Activated naive CD8-positive, alpha-beta T cell treated with anti-CD3 and anti-CD28 coated beads, Interleukin-2, amount 50 U/mL, for 24 hours (primary cell): ENCODE results near the gene SCN9A.
"Not testable (repeated sequence)": the region's sequence is repeated elsewhere in the genome, so short reads cannot be mapped to it uniquely, and the experiment has no call there.

ENCODE experiments used
- ATAC-seq: fragments of 150-1000 bp; cut with Tn5 transposase; one replicate; pipeline ENCODE4 v1.10.0; 2021
- DNase-seq: peaks from one replicate; pipeline ENCODE4 v3.0.0; 2021
- H3K27ac Mint-ChIP-seq: one replicate; pipeline ENCODE4 v1.8.0; 2021; ENCODE audit warnings: mild to moderate bottlenecking, mixed read lengths
- H3K27me3 Mint-ChIP-seq: one replicate; pipeline ENCODE4 v1.8.0; 2021; ENCODE audit warnings: mixed read lengths
- H3K36me3 Mint-ChIP-seq: one replicate; pipeline ENCODE4 v1.8.0; 2021; ENCODE audit warnings: low read depth, mixed read lengths
- H3K4me1 Mint-ChIP-seq: one replicate; pipeline ENCODE4 v1.8.0; 2021; ENCODE audit warnings: mixed read lengths
- H3K4me3 Mint-ChIP-seq: one replicate; pipeline ENCODE4 v1.8.0; 2021; ENCODE audit warnings: mild to moderate bottlenecking, moderate library complexity, mixed read lengths
- H3K9me3 Mint-ChIP-seq: one replicate; pipeline ENCODE4 v1.8.0; 2021; ENCODE audit warnings: mixed read lengths

SCN9A gene

GRCh38 chr2:166229678-166230023, 146.1 kb downstream of the SCN9A start:
- Mint-ChIP-seq H3K4me1 (no peaks in the 10 kb centered on the region), H3K9me3 (no peaks in the 10 kb centered on the region), H3K27me3 (no peaks in the 10 kb centered on the region), H3K36me3 (no peaks in the 10 kb centered on the region), H3K4me3 (no peak overlapping the region), H3K27ac (no peak overlapping the region)
- no peak for ATAC-seq
- DNase-seq = no peak

DNA sequence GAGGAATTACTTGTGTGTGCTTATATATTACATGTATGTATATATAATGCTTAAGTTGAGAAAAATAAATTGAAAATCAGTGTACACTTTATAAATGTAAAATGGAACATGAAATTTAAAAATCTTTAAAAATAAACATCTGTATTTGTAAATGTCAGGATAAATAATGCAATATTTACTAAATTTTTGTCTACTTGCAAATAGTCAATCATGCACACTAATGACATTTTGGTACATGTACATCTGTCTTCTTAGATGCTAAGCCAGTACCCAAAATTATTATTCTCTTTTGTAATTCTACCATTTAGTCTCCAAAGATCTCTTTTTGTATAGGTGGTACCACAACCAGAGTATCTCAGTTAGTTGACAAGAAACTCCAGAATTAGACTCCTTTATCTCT, 151.5 kb downstream of the SCN9A start:
- Mint-ChIP-seq H3K9me3 (no peaks in the 10 kb centered on the region), H3K4me1 (no peaks in the 10 kb centered on the region), H3K36me3 (no peaks in the 10 kb centered on the region), H3K4me3 (no peak overlapping the region), H3K27ac (no peak overlapping the region), H3K27me3 (no peaks in the 10 kb centered on the region)
- no peak for ATAC-seq
- DNase-seq = no peak

GRCh38 chr2:166223298-166223697, 152.4 kb downstream of the SCN9A start:
- no peaks in the 10 kb centered on the region for H3K9me3 Mint-ChIP-seq
- no peaks in the 10 kb centered on the region for H3K27me3 Mint-ChIP-seq
- no peak for ATAC-seq
- no peaks in the 10 kb centered on the region for H3K4me1 Mint-ChIP-seq
- no peaks in the 10 kb centered on the region for H3K36me3 Mint-ChIP-seq
- H3K27ac Mint-ChIP-seq = no peak overlapping the region
- DNase-seq = no peak
- no peak overlapping the region for H3K4me3 Mint-ChIP-seq

DNA sequence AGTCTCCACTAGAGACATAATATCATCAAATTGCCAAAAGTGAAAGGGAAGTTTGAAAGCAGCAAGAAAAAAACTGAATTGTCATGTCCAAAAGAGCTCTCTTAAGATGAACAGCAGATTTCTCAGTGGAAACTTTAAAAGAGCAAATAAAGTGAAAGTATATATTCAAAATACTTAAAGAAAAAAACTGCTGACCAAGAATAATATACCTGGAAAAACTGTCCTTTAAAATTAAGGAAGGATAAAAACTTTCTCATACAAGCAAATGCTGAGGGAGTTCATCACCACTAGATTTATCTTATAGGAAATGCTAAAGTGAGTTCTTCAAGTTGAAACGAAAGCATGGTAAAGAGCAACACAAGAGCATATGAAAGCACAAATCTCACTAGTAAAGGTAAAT, 164.7 kb downstream of the SCN9A start:
- Mint-ChIP-seq H3K4me3 (no peak overlapping the region), H3K9me3 (peaks cover 46% of the 10 kb centered on the region), H3K4me1 (no peaks in the 10 kb centered on the region), H3K36me3 (no peaks in the 10 kb centered on the region), H3K27me3 (peaks cover 2% of the 10 kb centered on the region), H3K27ac (no peak overlapping the region)
- DNase-seq = no peak
- ATAC-seq = no peak

DNA sequence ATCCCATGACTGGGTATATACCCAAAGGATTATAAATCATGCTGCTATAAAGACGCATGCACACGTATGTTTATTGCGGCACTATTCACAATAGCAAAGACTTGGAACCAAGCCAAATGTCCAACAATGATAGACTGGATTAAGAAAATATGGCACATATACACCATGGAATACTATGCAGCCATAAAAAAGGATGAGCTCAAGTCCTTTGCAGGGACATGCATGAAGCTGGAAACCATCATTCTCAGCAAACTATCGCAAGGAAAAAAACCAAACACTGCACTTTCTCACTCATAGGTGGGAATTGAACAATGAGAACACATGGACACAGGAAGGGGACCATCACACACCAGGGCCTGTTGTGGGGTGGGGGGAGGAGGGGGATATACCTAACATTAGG, 165.8 kb downstream of the SCN9A start:
- H3K27ac Mint-ChIP-seq, H3K4me3 Mint-ChIP-seq, H3K4me1 Mint-ChIP-seq, ATAC-seq, DNase-seq, H3K36me3 Mint-ChIP-seq, H3K27me3 Mint-ChIP-seq: not testable (repeated sequence)
- H3K9me3 Mint-ChIP-seq = peaks cover 39% of the 10 kb centered on the region

GRCh38 chr2:166209367-166209766, 166.4 kb downstream of the SCN9A start:
- H3K4me3 Mint-ChIP-seq, H3K36me3 Mint-ChIP-seq, H3K4me1 Mint-ChIP-seq, H3K27ac Mint-ChIP-seq, DNase-seq, H3K27me3 Mint-ChIP-seq, ATAC-seq: not testable (repeated sequence)
- H3K9me3 Mint-ChIP-seq = peaks cover 35% of the 10 kb centered on the region

GRCh38 chr2:166206153-166206552, 169.6 kb downstream of the SCN9A start:
- not testable (repeated sequence) for ATAC-seq, H3K27me3 Mint-ChIP-seq, H3K4me3 Mint-ChIP-seq

GRCh38 chr2:166202778-166203177, 173.0 kb downstream of the SCN9A start:
- Mint-ChIP-seq H3K36me3 (peaks cover 2% of the 10 kb centered on the region), H3K4me1 (no peaks in the 10 kb centered on the region), H3K9me3 (peaks cover 9% of the 10 kb centered on the region), H3K4me3 (no peak overlapping the region), H3K27ac (no peak overlapping the region), H3K27me3 (no peaks in the 10 kb centered on the region)
- DNase-seq (no peak), ATAC-seq (no peak)

More at GRCh38 chr2:166206153-166206552, 169.6 kb downstream of the SCN9A start:
- not testable (repeated sequence) for DNase-seq, H3K4me1 Mint-ChIP-seq, H3K36me3 Mint-ChIP-seq, H3K27ac Mint-ChIP-seq
- H3K9me3 Mint-ChIP-seq = peaks cover 24% of the 10 kb centered on the region

GRCh38 chr2:166197446-166197845, 178.3 kb downstream of the SCN9A start:
- H3K27me3 Mint-ChIP-seq = no peaks in the 10 kb centered on the region
- no peak overlapping the region for H3K4me3 Mint-ChIP-seq
- H3K36me3 Mint-ChIP-seq = no peaks in the 10 kb centered on the region
- ATAC-seq (no peak), DNase-seq (no peak)
- H3K9me3 Mint-ChIP-seq = peaks cover 9% of the 10 kb centered on the region
- no peak overlapping the region for H3K27ac Mint-ChIP-seq
- H3K4me1 Mint-ChIP-seq = no peaks in the 10 kb centered on the region

DNA sequence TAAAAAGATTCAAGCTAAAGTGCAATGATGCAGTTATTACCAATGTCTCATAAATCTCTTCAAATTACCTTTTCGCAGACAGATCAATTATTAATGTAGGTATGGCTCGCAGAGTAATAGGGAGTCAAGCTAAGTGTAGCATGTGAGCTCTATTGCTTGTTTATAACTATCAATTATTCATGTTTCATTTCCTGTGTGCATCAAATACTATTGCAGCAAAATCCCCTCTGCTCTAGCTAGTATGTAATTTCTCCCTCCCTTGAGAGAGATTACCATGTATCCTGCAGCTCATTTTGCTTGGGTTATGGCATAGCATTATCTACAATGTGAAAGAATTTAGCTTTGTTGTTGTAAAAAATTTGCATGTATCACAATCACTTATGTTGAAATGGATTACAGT, 182.3 kb downstream of the SCN9A start:
- H3K27ac Mint-ChIP-seq = no peak overlapping the region
- no peak overlapping the region for H3K4me3 Mint-ChIP-seq
- ATAC-seq (no peak), DNase-seq (no peak)
- no peaks in the 10 kb centered on the region for H3K27me3 Mint-ChIP-seq
- no peaks in the 10 kb centered on the region for H3K36me3 Mint-ChIP-seq
- H3K9me3 Mint-ChIP-seq = no peaks in the 10 kb centered on the region
- H3K4me1 Mint-ChIP-seq = no peaks in the 10 kb centered on the region

GRCh38 chr2:166188084-166188483, 187.7 kb downstream of the SCN9A start:
- H3K27me3 Mint-ChIP-seq = no peaks in the 10 kb centered on the region
- no peaks in the 10 kb centered on the region for H3K36me3 Mint-ChIP-seq
- H3K4me1 Mint-ChIP-seq = no peaks in the 10 kb centered on the region
- ATAC-seq = no peak
- no peak for DNase-seq
- H3K4me3 Mint-ChIP-seq = no peak overlapping the region
- H3K9me3 Mint-ChIP-seq = no peaks in the 10 kb centered on the region
- H3K27ac Mint-ChIP-seq = no peak overlapping the region

- H3K9me3 Mint-ChIP-seq = no peaks in the 10 kb centered on the region
- no peaks in the 10 kb centered on the region for H3K36me3 Mint-ChIP-seq
- no peak overlapping the region for H3K4me3 Mint-ChIP-seq
- ATAC-seq = no peak
- no peaks in the 10 kb centered on the region for H3K4me1 Mint-ChIP-seq
- H3K27me3 Mint-ChIP-seq = peaks cover 1% of the 10 kb centered on the region
- no peak for DNase-seq
- H3K27ac Mint-ChIP-seq = no peak overlapping the region
These were observed 191.0 kb downstream of the SCN9A start for GRCh38 chr2:166184789-166185188.

DNA sequence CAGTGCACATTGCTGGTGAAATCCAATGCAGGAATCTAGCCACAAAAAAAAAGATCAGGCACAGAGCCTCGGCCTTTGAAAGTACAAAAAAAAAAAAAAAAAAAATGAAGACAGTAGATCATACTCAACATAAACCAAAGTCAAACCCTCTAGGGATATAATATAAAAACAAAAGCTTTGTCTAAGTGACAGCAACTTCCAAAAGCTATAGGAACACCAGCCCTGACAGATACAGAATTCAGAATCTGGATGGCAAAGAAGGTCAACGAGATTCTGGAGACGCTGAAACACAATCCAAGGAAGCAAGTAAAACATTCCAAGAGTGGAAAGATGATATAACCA, 194.0 kb downstream of the SCN9A start:
- DNase-seq (no peak), ATAC-seq (no peak)
- Mint-ChIP-seq H3K36me3 (no peaks in the 10 kb centered on the region), H3K4me1 (no peaks in the 10 kb centered on the region), H3K27me3 (peaks cover 1% of the 10 kb centered on the region), H3K27ac (no peak overlapping the region), H3K4me3 (no peak overlapping the region), H3K9me3 (no peaks in the 10 kb centered on the region)

DNA sequence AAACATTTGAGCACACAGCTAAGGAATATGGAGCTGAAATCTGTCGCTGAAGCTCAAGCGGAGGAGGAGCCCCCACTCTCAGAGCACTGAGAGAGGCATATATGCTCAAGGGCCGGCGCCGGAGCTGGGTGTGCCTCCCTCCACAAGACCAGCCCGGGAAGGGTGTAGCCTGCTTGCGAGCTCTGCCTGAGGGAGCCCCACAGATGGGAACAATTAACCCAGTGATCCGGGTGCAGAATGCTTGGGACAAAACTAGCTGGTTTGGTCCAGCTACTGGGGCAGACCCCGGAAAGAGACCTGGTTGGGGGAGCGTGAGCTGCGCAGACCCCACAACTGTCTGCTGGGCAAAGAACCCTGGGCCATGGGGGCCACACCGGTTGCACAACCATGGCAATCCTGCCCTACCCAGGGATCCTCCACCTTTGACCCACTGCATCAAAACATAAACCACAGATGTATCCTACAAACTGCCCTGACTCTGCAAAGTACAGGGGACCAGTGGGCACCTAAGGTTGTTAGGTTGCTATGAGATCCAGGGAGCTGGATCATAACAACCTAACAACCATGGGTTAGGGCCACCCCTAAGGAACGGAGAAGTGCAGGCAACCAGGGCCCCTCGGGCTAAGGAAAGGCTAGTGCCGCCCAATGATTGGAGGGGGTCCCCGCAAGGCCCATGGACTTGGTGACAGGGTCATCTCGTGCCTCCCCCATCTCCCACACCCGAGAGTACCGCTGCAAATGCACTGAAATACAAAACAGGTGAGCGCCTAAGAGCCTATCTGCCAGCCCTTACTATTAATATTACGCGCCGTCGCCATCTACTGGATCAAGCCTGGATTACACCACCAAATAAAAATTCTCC, 194.6 kb downstream of the SCN9A start:
- Mint-ChIP-seq H3K27me3 (peaks cover 1% of the 10 kb centered on the region), H3K4me1 (no peaks in the 10 kb centered on the region), H3K9me3 (no peaks in the 10 kb centered on the region), H3K4me3 (no peak overlapping the region), H3K36me3 (no peaks in the 10 kb centered on the region), H3K27ac (no peak overlapping the region)
- ATAC-seq (no peak), DNase-seq (peak; percentile 27)

DNA sequence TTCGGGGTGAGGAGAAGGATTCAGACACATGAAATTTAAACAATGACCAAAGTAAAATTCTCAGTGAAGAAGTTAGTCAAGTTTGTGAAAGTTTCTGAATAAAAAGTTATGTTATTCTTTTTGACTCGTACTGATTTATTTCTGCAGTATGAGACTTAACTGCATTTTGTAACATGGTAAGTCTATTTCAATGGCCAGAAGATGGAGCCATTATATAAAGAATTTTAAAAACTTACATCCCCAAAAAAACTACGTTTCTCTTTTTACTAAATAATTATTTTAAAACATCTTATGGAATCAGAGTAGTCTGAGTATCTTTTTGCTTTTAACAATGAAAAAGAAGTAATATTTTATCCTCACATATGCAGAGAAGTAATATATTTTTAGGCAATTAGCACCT, 196.5 kb downstream of the SCN9A start:
- no peaks in the 10 kb centered on the region for H3K9me3 Mint-ChIP-seq
- no peaks in the 10 kb centered on the region for H3K36me3 Mint-ChIP-seq
- no peak overlapping the region for H3K27ac Mint-ChIP-seq
- peaks cover 1% of the 10 kb centered on the region for H3K27me3 Mint-ChIP-seq
- DNase-seq = no peak
- H3K4me1 Mint-ChIP-seq = no peaks in the 10 kb centered on the region
- no peak overlapping the region for H3K4me3 Mint-ChIP-seq
- no peak for ATAC-seq

GRCh38 chr2:166173263-166173662, 202.5 kb downstream of the SCN9A start:
- no peaks in the 10 kb centered on the region for H3K36me3 Mint-ChIP-seq
- no peak overlapping the region for H3K4me3 Mint-ChIP-seq
- H3K9me3 Mint-ChIP-seq = no peaks in the 10 kb centered on the region
- H3K4me1 Mint-ChIP-seq = no peaks in the 10 kb centered on the region
- ATAC-seq = no peak
- H3K27ac Mint-ChIP-seq = no peak overlapping the region
- no peak for DNase-seq
- no peaks in the 10 kb centered on the region for H3K27me3 Mint-ChIP-seq
